HG03342 (cell line): ENCODE results near the gene LRRC74B.
"Not testable (repeated sequence)": the region's sequence is repeated elsewhere in the genome, so short reads cannot be mapped to it uniquely, and the experiment has no call there.

Source experiments
- ATAC-seq: cut with Tn5 transposase; IDR thresholded peaks from one replicate; pipeline ENCODE4 v1.9.1; 2021; ENCODE audit warnings: mild to moderate bottlenecking, moderate library complexity; ENCODE audit not compliant: unreplicated experiment

LRRC74B gene

DNA sequence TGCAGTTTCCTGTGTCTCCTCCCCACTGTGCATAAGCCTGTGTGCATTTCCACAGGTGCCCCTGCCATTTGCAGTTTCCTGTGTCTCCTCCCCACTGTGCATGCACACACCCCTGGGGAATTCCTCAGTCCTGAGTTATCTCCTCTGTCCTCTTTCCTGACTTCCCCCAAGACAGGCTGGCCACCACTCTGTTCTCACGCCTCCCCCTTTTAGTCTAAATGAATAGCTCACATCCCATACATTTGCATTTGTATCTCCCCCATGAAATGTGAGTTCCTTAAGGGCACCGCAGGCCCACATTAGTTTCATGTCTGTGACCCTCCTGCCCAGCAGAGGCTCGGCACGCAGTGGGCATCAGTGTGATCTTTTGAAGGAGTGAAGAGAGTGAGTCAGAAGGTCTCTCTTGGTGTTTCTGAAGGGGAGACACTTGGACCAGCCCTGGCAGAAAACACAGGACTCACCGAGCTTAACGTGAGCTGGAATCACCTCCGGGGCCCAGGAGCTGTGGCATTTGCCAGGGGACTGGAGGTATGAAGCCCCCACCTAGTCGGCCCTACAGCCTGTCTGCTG, 6.2 kb downstream of the LRRC74B start:
- ATAC-seq, result no peak

DNA sequence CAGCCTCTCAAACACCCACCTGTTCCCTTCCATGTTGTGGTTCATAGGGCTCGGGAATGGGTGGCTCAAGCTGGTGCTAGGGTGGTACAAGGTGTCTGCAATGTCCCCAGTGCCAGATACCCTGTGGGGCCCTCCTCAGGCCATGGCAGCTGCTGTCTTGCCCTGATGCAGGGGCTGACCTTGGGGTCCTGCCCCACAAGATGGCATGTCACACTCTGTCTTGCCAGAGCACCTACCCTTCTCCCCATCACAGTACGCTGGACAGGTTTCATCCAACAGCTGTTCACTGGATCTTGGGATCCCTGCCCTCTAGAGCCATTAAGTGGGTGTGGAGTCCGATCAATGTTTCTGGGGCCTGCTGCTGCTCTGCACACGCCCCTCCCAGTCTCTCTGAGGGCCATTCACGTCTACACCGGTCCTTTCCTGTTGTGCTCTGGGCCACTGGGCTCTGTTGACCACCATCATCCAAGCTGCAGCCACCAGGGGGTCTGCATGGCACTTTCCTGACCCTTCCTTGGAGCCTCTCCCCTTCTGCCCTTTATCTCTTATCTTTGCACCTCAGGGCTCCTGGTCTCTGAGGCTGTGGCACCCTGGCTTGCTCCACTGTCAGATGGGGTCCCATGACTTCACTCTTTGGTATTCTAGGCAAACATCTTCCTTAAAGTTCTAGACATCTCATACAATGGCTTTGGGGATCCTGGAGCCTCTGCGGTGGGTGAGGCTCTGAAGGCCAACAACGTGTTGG, 7.1 kb downstream of the LRRC74B start:
- no peak for ATAC-seq

DNA sequence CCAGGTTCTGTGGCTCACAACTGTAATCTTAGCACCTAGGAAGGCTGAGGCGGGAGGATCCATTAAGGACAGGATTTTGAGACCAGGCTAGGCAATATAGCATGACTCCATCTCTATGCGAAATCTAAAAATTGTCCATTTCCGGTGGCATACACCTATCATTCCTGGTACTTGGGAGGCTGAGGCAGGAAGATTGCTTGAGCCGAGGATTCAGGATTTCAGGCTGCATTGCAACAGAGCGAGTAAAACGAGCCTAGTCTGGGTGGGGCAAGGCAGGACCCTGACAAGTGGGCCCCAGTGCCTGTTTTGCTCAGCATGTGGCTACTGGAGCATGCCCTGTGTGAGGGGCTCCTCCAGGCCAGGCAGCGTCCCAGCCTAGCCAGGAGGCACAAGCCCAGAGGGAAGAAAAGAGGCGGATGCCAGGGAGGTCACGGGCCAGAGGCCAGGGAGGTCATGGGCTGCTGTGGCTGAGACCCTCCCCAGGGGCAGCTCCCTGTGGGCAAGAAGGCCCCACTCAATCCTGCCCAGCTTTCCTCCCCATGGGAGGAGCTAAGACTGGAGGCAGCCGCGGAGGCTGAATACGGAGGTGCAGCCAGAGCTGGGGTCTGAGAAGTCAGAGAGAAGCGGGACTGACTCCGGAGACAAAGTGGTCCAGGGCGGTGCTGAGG, 8.4 kb downstream of the LRRC74B start:
- ATAC-seq, result no peak

DNA sequence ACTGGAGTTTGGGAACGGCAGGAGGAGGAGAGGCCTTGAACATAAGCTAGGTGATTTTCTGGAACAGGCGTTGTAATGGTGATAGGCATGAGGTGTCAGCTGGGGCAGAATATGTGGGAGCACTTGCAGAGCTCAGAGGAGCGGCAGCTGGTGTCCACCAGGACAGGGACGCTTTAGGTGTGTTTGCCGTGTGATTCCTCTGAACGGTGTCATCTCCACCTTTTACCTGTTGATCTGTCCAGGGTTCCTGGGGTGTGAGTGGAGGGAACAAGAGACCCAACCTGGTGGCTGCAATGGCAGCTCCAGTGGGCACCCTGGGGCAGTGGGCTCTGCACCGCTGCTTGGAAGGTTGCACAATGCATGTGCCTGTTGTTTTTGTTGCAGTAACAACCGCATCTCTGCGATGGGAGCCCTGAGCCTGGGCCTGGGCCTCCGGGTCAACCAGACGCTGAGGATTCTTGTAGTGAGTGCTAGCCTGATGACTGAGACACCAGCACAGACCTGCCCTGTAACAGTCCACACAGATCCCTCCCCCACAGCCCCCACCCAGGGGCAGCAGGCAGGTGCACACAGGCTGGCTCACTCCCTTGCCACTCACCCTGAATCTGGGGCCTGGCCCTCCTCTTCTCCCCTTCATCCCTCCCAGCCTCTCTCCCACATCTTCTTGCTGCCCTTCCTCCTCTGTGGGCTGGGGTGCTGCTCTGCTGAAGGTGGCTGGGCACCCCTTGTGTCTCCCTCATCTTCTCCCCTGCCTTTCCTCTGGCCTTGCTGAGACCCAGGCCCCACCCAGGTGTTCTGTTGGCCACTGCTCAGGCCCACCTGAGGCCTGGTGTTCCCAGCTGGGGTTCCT, 9.2 kb downstream of the LRRC74B start:
- ATAC-seq, result no peak

DNA sequence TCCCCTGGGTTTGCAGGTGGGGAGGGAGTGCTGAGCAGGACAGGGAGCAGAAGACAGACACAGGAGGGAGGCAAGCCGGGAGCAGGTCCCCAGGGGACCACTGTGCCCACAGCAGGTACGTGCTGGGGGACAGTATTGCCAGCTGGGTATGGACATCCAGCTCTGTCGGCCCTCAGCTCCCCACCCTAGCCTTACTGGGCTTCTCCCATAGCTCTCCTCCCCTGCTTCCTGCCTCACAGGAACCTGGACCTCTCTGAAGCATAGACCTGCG, 9.8 kb downstream of the LRRC74B start:
- ATAC-seq, result no peak

DNA sequence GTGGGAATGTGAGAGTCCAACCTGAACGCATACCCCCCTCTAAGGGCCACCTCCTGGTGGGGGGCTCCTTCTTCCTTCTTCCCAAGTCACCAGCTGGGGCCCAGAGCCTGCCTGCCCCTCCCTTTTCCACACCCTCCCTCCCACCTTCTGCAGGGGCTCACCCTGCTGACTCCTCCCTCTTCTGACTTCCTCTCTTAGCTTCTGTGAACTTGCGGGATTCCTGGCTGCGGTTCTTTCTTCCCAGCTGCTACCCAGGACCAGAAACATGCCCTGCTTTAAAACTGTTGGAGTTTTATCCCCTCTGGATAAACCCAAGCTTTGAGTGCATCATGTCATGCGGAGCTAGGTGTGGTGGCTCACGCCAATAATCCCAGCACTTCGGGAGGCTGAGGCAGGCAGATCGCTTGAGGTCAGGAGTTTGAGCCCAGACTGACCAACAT, 10.2 kb downstream of the LRRC74B start:
- ATAC-seq, result no peak

DNA sequence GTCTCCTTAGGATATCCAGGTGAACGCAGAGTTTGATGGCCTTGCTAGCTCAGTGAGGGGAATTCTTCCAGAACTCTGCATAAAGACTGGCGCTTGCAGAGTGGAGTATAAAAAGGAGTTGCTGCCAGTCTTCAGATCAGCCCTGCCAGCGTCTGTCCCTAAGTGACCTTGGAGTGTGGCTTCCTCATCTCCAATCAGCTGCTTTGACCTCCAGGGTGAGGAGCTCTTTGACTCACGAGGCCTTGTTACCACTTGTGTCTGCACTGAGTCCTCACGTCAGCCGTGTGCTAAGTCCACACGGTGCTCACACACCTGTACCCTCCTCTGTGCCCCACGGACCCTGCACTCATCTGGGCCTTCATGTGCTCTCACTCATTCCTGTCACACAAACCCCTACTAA, 14.6 kb downstream of the LRRC74B start:
- ATAC-seq, result not testable (repeated sequence)

DNA sequence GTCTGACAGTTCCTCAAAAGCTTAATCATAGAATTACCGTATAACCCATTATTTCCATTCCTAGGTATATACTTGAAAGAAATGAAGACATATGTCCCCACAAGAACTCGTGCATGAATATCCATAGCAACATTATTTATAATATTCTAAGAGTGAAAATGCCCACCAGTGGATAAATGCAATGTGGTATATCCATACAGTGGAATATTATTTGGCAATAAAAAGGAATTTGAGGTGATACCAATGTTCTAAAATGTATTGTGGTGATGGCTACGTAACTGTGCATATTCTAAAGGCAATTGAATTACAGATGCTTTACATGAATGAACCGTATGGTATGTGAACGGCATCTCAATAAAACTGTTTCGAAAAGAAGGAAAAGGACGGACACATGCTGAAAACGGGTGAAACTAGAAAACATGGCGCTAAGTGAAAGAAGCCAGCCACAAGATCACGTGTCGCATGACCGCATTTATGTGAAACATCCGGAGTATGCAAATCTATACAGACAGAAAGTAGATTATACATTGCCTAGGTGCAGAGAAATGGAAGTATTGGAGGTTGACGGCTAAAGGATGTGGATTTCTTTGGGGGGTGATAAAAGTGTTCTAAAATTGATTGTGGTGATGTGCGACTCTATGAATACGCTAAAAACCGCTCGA, 16.0 kb downstream of the LRRC74B start:
- not testable (repeated sequence) for ATAC-seq

DNA sequence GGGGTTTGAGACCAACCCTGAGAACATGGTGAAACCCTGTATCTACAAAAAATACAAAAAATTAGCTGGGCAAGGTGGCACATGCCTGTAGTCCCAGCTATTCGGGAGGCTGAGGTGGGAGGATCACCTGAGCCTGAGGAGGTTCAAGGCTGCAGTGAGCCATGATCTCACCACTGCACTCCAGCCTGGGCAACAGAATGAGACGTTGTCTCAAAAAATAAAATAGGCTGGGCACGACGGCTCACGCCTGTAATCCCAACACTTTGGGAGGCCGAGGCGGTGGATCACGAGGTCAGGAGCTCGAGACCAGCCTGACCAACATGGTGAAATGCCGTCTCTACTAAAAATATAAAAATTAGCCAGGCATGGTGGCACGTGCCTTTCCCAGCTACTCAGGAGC, 18.7 kb downstream of the LRRC74B start:
- not testable (repeated sequence) for ATAC-seq

DNA sequence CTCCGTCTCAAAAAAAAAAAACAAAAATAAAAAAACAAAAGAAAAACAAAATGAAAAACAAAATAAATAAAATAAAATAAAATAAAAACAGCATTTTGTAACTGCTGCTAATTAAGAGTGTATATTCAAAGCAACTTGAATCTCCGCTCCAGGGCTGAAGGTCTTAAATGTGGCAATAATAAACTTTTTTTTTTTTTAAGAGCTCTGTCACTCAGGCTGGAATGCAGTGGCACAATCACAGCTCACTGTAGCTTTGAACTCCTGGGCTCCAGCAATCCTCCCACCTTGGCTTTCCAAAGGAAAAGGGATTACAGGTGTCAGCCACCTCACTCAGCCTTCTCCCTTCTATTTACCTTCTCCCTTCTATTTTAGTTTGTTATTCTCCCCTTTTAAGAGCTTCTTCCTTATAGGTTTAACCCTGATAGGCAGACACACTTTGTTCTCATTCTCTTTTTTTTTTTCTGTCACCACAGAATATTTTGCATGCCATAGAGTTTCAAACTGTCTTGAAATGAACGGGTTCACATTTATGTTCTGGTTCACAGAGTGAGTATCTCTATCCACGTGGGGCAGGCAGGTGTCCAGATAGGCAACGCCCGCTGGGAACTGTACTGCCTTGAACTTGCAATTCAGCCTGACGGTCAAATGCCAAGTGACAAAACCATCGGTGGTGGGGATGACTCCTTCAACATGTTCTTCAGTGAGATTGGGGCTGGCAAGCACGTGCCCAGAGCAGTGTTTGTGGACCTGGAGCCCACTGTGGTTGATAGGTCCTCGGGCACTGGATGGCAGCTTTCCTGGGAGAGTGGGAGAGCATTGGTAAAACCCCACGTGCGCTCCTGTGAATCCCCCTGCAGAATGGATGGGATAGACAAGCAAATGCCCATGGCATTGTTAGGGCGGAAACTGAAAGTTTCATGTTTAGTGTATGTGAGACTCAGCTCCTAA, 19.4 kb downstream of the LRRC74B start:
- ATAC-seq, result no peak

DNA sequence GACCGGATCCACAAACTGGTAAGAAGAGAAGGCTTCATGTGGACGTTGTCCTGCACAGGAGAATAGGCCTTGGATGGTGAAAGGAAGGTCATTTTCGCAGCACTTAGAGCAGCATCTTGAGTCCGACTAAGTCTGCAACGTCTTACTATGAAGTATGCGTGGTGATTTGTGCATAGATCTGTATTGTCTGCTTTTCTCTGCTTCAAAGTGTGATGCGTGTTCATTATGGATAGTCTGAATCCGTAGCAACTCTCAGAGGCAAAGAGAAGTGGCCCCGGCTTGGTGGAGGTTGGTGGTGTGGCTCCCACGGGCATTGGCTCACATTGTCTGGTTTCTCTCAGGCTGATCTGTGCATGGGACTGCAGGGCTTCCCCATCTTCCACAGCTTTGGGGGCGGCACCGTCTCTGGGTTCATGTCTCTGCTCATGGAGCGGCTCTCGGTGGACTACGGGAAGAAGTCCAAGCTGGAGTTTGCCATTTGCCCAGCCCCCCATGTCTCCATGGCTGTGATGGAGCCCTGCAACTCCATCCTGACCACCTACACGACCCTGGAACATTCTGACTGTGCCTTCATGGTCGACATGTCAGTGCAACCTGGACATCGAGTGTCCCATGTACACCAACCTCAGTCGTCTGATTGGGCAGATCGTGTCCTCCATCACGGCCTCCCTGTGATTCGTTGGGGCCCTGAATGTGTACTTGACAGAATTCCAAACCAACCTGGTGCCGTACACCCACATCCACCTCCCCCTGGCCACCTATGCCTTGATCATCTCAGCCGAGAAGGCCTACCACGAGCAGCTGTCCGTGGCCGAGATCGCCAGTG, 21.5 kb downstream of the LRRC74B start:
- no peak for ATAC-seq

DNA sequence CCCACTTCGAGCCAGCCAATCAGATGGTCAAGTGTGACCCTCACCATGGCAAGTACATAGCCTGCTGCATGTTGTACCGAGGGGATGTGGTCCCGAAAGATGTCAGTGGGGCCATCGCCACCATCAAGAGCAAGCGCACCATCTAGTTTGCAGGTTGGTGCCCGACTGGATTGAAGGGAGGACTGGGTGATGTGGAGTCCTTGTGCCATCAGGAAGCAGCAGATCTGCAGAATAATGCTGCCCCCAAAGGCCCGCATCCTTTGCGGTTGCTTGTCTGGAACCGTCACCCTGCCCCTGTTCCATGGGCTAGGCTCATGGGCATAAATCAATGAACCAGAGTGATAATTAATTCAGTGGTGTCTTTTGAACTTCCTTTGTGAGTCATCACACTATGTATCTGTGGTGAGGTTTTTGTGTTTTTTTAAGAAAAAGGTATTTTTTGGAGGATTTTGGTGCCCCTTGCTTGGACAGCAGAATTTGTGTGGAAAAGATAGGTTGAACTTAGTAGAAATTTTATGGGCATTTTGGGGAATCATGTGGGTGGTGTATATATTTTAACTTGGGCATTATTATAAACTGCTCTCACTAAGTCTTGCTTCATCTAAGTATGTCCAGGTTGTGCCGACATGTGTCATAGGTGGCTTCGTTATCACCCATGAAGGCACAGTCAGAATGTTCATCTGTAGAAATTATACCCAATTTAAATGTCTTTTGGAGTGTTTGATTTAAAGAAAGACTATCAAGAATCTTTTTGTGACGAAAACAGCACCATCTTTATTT, 22.3 kb downstream of the LRRC74B start:
- ATAC-seq, result no peak

DNA sequence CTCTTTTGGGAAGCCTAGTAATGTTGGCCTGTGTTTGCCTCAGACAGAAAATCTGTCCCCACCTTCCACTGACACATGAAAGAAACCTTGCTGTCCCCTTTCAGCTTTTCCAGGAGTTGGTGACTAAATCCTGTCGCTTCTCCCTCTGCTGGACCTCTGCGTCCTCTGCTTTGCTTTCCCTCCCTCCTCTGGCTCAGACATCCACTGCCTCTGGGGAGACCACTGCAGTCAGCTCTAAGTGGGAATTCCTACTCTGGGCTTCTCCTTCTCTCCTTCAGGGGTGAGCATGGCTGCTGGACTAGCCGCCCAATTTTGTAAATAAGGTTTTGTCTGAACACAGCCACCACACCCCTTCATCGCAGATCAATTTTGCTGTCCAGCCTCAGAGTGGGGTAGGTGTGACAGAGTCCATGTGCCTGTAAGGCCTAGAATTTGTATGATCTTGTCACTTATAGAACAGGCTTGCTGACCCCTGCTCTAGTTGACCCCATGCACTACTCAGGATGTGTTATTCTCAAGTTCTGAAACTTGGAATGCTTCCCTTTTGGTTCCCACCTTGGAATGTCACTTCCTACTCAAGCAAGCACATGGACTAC, 23.0 kb downstream of the LRRC74B start:
- ATAC-seq, result no peak

DNA sequence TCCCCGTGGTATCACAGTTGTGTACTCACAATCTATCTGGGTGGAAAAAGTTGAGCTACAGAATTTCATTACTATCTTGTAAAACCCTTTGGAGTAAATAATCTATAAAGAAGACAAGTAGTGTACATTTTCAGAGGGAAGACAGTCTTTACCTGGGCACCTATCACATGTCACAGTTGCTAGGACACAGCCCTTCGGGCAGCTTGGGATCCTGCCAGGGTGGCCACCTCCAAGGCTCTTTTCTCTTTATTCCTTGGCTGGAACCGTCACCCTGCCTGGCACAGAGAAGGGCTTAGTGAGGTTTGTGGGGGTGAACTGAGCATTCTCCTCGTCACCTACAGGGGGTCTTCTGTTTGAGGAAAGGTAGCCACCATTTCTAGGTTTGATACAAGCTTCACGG, 23.6 kb downstream of the LRRC74B start:
- ATAC-seq, result no peak

DNA sequence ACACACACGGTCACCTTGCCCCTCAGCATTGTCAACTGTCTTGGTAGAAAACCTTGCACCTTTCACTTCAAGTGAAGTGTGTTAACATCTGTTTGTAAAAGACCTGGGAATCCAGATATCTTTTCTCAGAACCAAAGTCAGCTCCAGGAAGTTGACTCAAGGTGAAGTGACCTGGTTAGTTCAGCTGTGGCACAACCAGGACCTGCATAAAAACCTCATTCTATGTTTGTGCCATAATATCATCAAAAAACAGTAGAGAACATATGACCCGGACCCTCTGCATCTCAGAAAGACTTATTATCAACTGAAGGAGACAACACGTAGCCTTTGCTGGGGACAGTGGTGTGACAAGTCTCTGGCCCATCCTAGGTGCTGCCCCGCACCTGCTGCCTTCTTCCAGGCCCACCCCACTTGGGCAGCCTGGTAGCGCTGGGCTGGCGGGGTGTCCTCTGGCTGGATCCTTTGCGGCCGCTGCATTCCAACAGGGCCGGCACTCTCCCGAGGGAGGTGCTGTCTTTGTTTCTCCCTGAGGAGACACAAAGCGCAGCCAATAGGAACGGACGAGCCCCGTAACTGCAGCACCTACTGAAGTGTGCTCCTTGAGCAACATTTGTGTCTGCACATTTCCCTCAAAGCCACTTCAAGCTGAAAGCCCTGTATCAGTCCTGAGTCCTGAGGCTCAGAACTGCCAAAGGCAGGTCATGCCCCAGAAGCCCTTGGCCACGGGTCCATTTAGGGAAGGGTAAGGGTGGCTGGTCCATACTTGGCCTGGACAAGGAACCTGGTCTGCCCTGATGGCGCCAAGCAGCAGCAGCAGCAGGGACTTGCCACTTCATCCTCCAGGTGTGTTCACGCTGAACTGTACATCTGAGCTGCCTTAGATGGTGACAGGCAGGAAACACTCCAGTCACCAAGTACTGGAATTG, 25.2 kb downstream of the LRRC74B start:
- ATAC-seq, result no peak

DNA sequence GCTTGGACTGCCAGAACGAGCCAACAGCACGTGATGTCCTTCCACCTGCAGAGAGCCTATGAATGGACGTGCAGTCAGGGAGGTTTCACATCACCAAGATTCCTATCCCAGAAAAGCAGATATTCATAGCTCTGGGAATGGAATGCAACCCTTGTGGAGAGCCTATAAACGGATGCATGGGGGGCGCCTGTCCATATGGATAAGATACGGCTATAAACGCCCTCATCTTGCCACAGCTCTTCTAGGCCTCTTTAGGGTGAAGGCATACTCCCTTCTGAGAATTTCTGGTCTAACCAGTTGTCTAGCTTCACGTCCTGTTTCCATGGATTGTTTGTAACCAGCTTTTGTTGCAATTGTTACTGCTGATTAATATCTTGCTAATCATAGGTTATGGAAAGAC, 26.1 kb downstream of the LRRC74B start:
- not testable (repeated sequence) for ATAC-seq

DNA sequence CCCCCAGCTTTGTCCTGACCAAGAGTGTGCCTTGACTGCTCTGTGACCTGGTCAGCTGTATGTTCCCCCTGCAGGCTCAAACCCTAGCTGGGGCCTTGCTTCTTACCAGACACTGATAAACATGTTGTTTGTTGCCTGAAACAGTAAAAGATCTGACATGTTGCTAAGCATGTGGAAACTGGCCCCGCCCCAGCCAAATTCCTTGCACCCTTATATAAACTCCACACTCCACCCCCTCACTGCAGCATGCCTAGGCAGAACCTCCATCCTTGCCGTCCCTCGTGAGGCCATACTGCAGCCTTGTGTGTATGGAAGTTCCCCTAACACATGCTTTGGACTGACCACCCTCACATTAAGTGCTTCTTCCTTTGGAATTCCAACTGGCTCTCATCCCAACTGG, 27.3 kb downstream of the LRRC74B start:
- ATAC-seq, result no peak
